ENCODE data around the gene TMEM59L. TPM values are rescaled to one million over a fixed set of nuclear protein-coding genes. Genes with fewer than 3 reads are reported as not detected.

Gene TMEM59L
- total RNA-seq, 2 experiments from 2014 or later = not detected

- CTCF ChIA-PET = interaction anchor here (1.8 kb wide), 1 partner anchor 12 kb away, joined by 5 read pairs; no protein-coding TSS in a partner anchor
- POLR2A ChIA-PET = no interaction called here
These were observed 6.1 kb upstream of the TMEM59L start, which contains the start of gene CRLF1 for GRCh38 chr19:18606281-18607225. Gene CRLF1 (minus strand): TSS chr19:18606799. CDS start chr19:18606656, 143 bp downstream.

GRCh38 chr19:18607226-18608101, 5.2 kb upstream of the TMEM59L start:
- ChIA-PET CTCF (interaction anchor here (1.8 kb wide), 1 partner anchor 13 kb away, joined by 5 read pairs; no protein-coding TSS in a partner anchor), POLR2A (no interaction called here)

GRCh38 chr19:18608102-18608804, 4.4 kb upstream of the TMEM59L start:
- CTCF ChIA-PET = interaction anchor here (1.8 kb wide), 1 partner anchor 14 kb away, joined by 5 read pairs; no protein-coding TSS in a partner anchor
- POLR2A ChIA-PET = no interaction called here

- POLR2A ChIA-PET = no interaction called here
- CTCF ChIA-PET = no interaction called here
These were observed 3.6 kb upstream of the TMEM59L start for GRCh38 chr19:18608805-18609716.

GRCh38 chr19:18609717-18610051, 3.0 kb upstream of the TMEM59L start:
- CTCF ChIA-PET = no interaction called here
- POLR2A ChIA-PET = no interaction called here

- ChIA-PET CTCF (no interaction called here), POLR2A (no interaction called here)
These were observed 2.5 kb upstream of the TMEM59L start for GRCh38 chr19:18610245-18610555.

- ChIA-PET POLR2A (no interaction called here), CTCF (no interaction called here)
These were observed 1.9 kb upstream of the TMEM59L start for GRCh38 chr19:18610556-18611326.

- ChIA-PET POLR2A (no interaction called here), CTCF (no interaction called here)
These were observed 1.2 kb upstream of the TMEM59L start for GRCh38 chr19:18611327-18612050.

- CTCF ChIA-PET = interaction anchor here (1.3 kb wide), 1 partner anchor 92 kb away, joined by 5 read pairs; no protein-coding TSS in a partner anchor
These were observed 459 bp upstream of the TMEM59L start for GRCh38 chr19:18612051-18612771.

GRCh38 chr19:18613589-18614234, 1.0 kb downstream of the TMEM59L start:
- ChIA-PET CTCF (interaction anchor here (1.0 to 1.3 kb wide), 3 partner anchors 21 to 94 kb away, joined by 3 to 5 read pairs (median 3); partner anchors contain the start of gene UBA52), POLR2A (no interaction called here)

More at GRCh38 chr19:18612051-18612771, 459 bp upstream of the TMEM59L start:
- POLR2A ChIA-PET = no interaction called here

- CTCF ChIA-PET = no interaction called here
- POLR2A ChIA-PET = no interaction called here
These were observed 3.4 kb downstream of the TMEM59L start for GRCh38 chr19:18616023-18616422.

- ChIA-PET POLR2A (no interaction called here), CTCF (no interaction called here)
These were observed 4.9 kb downstream of the TMEM59L start for GRCh38 chr19:18617562-18617961.

- ChIA-PET POLR2A (no interaction called here), CTCF (no interaction called here)
These were observed 5.6 kb downstream of the TMEM59L start for GRCh38 chr19:18618236-18618635.

- POLR2A ChIA-PET = no interaction called here
- CTCF ChIA-PET = no interaction called here
These were observed 7.6 kb downstream of the TMEM59L start for GRCh38 chr19:18620311-18620710.

- CTCF ChIA-PET = no interaction called here
- POLR2A ChIA-PET = no interaction called here
These were observed 8.2 kb downstream of the TMEM59L start for GRCh38 chr19:18620902-18621301.

- ChIA-PET POLR2A (no interaction called here), CTCF (no interaction called here)
These were observed 14.2 kb downstream of the TMEM59L start for GRCh38 chr19:18626906-18627305.
